Astrocyte (in vitro differentiated cells and primary cell): ENCODE data around the gene PPP2R3B.

Source experiments
- CTCF ChIP-seq: IDR thresholded peaks from 2 replicates; pipeline ENCODE4 v1.5.1; 2011; ENCODE audit warnings: low read depth, mild to moderate bottlenecking, inconsistent platforms, low read length, moderate library complexity; ENCODE audit not compliant: insufficient read depth
- EZH2 ChIP-seq: IDR thresholded peaks from 2 replicates; pipeline ENCODE4 v1.6.1; 2012; ENCODE audit warnings: mild to moderate bottlenecking, low read length, inconsistent platforms; ENCODE audit not compliant: insufficient read depth

- TF ChIP-seq CTCF, result no peak
- TF ChIP-seq EZH2, result no peak
These were observed 19.4 kb downstream of the PPP2R3B start for GRCh38 chrX:367349-367748.
